Choroid plexus epithelial cell (primary cell): Measurements from ENCODE around the gene SESN2.

Experiments
- DNase-seq: peaks from one replicate; pipeline ENCODE4 v3.0.0-alpha.2; 2010; ENCODE audit warnings: low read depth
- H3K4me3 ChIP-seq: 2 replicates; pipeline ENCODE4 v1.5.1; 2011; ENCODE audit warnings: low read depth, mild to moderate bottlenecking, control low read depth, low read length, moderate library complexity
- TF ChIP-seq, protein P1 (sequence below): conservative IDR thresholded peaks from 2 replicates; pipeline ENCODE4 v1.5.1; 2011; ENCODE audit warnings: low read depth, mild to moderate bottlenecking, control low read depth, inconsistent platforms, low read length, moderate library complexity

Gene SESN2, protein sequence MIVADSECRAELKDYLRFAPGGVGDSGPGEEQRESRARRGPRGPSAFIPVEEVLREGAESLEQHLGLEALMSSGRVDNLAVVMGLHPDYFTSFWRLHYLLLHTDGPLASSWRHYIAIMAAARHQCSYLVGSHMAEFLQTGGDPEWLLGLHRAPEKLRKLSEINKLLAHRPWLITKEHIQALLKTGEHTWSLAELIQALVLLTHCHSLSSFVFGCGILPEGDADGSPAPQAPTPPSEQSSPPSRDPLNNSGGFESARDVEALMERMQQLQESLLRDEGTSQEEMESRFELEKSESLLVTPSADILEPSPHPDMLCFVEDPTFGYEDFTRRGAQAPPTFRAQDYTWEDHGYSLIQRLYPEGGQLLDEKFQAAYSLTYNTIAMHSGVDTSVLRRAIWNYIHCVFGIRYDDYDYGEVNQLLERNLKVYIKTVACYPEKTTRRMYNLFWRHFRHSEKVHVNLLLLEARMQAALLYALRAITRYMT

GRCh38 chr1:28259252-28259933 lies at the start of gene SESN2:
Gene SESN2 (plus strand): TSS chr1:28259518. CDS start chr1:28259848, 330 bp downstream.
- peak; percentile 99 for DNase-seq
- TF ChIP-seq, protein P1, sequence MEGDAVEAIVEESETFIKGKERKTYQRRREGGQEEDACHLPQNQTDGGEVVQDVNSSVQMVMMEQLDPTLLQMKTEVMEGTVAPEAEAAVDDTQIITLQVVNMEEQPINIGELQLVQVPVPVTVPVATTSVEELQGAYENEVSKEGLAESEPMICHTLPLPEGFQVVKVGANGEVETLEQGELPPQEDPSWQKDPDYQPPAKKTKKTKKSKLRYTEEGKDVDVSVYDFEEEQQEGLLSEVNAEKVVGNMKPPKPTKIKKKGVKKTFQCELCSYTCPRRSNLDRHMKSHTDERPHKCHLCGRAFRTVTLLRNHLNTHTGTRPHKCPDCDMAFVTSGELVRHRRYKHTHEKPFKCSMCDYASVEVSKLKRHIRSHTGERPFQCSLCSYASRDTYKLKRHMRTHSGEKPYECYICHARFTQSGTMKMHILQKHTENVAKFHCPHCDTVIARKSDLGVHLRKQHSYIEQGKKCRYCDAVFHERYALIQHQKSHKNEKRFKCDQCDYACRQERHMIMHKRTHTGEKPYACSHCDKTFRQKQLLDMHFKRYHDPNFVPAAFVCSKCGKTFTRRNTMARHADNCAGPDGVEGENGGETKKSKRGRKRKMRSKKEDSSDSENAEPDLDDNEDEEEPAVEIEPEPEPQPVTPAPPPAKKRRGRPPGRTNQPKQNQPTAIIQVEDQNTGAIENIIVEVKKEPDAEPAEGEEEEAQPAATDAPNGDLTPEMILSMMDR = no peak
- peak within 1 kb of the TSS; percentile 97 for H3K4me3 ChIP-seq

- no peak for DNase-seq
- TF ChIP-seq, protein P1 = no peak
- H3K4me3 ChIP-seq = no peak overlapping the region
These were observed 49.6 kb upstream of the SESN2 start for GRCh38 chr1:28209700-28210099.

DNA sequence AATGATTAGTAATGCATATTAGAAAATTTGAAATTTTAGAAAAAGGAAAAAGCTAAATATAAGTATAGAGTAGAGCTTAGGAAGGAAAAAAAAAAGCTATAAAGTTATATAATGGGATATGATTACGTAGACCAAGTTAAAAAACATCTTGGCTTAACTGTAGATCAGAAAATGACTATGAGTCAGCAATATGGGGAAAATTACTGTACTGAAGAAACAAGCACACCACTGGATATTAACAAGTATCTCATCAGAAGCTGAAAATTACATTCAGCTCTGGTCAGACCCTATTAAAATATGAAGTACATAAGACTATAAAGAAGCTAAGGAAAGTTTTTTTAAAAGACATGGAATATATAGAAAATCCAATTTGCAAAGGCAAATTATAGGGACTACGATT lies 46.0 kb upstream of the SESN2 start:
- TF ChIP-seq, protein P1 = no peak
- no peak for DNase-seq
- no peak overlapping the region for H3K4me3 ChIP-seq

DNA sequence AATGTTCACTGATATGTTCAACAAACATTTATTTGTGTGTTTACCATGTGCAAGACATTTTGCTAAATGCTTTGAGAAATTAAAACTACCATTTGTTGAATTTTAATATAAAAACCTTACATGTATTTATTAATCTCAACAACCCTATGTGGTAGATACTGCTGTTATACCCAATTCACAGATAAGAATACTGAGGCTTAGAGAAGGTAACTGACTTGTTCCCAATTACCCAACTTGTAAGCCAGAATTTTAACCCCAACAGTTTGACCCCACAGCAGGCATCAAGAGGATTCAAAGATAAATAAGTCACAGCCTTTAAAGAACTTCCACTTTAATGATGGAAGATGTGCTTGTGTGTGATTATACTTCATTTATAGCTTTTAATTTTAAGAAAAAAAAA lies 30.2 kb upstream of the SESN2 start:
- H3K4me3 ChIP-seq = no peak overlapping the region
- TF ChIP-seq, protein P1 = no peak
- DNase-seq = no peak

DNA sequence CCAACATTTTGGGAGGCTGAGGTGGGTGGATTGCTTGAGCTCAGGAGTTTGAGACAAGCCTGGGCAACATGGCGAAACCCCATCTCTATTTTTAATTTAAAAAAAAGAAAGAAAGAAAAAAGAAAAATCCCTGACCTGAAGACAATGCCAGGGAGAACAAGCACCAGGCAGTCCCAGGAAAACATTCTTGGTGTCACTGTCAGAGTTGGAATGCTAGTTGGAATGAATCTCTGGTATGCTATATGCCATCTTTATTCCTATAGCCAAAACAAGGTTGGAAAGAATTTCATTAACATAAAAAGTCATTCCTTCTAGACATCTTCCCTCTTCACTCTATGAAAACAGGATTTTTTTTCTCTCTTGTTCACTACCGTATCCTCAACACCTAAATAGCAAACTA lies 29.3 kb upstream of the SESN2 start:
- DNase-seq = no peak
- TF ChIP-seq, protein P1 = no peak
- no peak overlapping the region for H3K4me3 ChIP-seq

GRCh38 chr1:28232558-28233263 lies 26.6 kb upstream of the SESN2 start, which contains the start of gene DNAJC8:
Gene DNAJC8 (minus strand): TSS chr1:28233029. CDS start chr1:28232998, 31 bp downstream.
- peak within 1 kb of the TSS; percentile 99 for H3K4me3 ChIP-seq
- TF ChIP-seq, protein P1 = no peak
- DNase-seq = peak; percentile 94
